NCI-H146 (cell line): ENCODE results near the gene ANKS6.

Experiments used
- DNase-seq: peaks from one replicate; lab custom pipeline; 2025; lab: John Stamatoyannopoulos, UW

The ANKS6 gene

DNA sequence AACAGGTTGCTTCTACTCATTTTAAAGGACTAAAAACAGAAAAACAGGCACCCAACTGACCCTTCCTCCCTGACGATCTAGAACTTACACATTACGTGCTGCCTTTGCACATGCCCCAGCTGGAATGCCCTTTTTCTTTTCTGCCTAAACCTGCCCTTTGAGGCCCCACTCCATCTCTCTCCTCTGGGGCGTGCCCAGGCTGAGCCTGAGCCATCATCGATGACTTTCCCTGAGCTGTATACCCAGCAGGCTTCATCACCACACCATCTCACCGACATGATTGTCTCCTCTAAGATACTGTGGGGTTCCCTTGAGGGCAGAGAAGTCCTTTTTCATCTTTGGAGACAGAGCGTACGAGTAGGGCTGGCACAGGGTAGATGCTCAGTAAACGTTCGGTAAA, 63.6 kb downstream of the ANKS6 start:
- no peak for DNase-seq

- DNase-seq = no peak
Observed at GRCh38 chr9:98732091-98732490, 64.3 kb downstream of the ANKS6 start.

DNA sequence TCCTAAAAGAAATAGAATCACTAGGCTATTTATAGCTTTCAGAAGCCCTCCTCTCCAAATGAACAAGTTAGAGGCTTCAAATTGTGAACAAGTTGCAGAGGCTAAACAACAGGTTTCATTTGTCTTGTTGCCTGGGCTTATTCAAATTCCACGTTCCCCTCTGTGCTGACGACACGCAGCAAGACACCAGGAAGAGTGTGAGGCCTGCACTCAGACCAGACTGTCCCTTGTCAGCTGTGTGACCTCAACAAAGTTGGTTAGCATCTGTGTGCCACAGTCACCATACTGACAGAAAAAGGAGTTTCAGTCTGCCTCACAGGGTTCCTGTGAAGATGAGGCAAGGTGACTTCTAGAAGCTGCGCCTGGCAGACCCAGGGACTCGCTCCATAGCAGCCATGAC, 65.5 kb downstream of the ANKS6 start:
- DNase-seq = no peak

GRCh38 chr9:98728500-98728899, 67.9 kb downstream of the ANKS6 start:
- DNase-seq = no peak

DNA sequence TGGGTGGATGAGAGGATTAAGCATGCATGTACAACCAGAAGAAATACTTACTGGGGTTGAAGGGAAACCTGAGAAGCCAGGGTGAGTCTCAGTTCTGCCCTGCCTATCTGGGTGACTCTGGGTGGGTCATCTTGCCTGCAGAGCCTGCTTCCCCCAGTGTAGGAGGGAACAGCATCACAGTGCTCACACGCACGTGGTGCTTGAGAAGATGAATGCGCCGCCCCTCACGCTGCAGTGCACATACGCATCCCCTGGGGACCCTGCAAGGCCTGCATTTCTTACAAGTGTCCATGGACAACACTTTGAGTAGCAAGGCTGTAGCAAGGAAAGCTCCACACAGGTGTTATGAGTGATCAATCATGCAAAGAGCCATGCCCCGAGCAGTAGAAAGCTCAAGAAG, 68.9 kb downstream of the ANKS6 start:
- DNase-seq = no peak

DNA sequence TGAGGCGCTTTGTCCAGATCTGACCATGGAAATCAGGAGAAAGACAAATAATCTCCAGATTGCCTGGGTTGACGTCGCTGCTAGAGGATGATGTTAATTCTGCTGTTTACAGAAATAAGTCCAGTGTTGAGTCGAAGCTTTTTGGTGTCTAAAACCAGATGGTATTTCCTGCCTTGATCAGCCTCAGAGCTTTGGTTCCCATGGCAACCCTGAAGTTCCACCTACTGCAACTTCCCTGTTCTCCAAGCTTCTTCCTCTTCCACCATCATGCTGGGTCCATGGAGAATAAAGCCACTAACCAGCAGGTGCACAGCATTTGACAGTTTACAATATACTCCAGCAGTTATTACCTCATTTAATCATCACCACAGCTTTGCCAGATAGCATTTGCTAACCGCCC, 69.6 kb downstream of the ANKS6 start:
- no peak for DNase-seq

GRCh38 chr9:98724810-98725530, 71.4 kb downstream of the ANKS6 start:
- no peak for DNase-seq

- no peak for DNase-seq
Observed at GRCh38 chr9:98721643-98722042, 74.7 kb downstream of the ANKS6 start.

GRCh38 chr9:98720402-98720801, 76.0 kb downstream of the ANKS6 start:
- no peak for DNase-seq

DNA sequence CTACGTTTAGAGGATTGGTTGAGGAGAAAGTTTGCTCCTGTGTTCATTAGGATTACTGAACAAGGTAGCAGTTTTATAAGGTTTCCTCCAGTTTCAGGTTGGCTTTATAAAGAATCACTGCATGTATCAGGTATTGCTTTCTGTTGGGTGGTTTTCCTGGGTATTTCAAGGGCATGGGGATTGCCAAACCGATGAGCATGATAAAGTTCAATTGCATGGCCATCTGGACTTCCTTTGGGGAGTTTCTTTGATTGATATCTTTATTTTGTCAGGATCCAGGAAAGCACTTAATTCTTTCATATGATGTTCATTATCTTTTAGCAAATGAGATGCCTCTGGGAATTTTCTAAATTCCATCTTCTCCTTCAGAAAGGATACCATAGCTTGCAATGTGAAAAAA, 77.3 kb downstream of the ANKS6 start:
- no peak for DNase-seq

- no peak for DNase-seq
Observed at GRCh38 chr9:98714833-98715232, 81.5 kb downstream of the ANKS6 start.

DNA sequence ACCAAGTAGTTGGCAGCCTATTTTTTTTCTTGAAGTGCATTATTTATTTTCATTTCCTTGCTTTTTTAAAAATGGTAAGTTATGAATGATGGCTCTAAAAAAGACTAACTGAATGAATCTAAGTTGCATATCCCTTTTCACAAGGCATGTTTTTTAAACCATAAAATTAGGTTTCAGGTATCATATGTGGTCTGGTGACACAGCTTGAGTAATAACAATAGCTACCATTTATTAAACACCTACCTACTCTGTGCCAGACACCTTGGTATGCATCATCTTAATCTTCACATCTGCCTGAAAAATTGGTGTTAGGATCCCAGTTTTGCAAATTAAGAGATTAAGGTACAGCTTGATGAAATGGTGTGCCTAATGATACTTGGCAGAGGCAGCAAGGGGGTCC, 83.4 kb downstream of the ANKS6 start:
- DNase-seq = no peak

GRCh38 chr9:98709968-98710965, 86.1 kb downstream of the ANKS6 start:
- no peak for DNase-seq

DNA sequence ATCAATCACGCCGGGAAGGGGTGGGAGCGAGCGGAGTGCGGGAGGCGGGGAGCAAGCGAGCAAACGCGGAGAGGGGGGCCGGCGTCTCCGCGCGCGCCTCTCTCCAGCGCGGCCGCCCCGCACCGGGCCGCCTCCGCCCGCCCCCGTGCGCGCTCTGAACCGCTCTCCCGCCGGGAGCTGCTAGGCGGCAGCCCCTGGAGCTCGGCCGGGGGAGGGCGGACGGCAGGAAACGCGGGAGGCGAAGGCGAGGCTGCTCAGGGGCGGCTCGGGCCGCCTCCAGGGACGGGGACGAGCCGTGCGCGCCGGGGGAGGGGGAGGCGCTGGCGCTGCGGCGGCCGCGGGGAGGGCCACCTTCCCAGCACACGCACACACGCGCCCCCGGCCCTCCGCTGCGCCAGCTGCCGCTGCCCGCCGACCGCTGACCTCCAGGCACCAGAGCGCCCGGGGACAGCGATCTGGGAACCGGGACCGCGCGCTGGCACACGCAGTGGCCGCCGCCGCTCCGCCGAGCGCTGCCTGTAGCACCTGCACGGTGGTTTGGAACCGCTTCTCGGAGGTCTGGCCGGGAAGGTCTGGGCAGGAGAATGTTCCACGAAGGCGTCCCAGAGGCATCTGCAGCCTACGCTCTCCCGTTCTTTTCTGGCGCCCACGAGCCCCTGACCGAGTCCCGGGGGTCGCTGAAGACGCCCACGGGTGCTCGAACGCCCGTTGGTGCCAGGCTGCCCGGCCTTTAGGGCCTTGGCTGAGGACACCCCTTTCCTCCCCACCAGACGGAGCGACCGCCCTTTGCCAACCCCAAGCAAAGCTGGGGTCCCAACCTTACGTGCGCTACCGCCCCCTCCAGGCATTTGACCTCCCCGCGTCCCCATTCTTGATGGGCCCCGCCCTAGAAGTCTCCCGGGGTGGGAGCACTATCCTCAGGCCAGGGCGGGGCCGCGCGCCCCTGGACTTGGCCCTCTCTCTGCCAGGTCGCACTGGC, 87.1 kb downstream of the ANKS6 start, which contains the start of gene GABBR2:
Gene GABBR2, minus strand, starts transcription at position 3 of the 979 bp plus-strand sequence. CDS start 198 bp downstream, outside the sequence.
- peak; percentile 55 for DNase-seq

DNA sequence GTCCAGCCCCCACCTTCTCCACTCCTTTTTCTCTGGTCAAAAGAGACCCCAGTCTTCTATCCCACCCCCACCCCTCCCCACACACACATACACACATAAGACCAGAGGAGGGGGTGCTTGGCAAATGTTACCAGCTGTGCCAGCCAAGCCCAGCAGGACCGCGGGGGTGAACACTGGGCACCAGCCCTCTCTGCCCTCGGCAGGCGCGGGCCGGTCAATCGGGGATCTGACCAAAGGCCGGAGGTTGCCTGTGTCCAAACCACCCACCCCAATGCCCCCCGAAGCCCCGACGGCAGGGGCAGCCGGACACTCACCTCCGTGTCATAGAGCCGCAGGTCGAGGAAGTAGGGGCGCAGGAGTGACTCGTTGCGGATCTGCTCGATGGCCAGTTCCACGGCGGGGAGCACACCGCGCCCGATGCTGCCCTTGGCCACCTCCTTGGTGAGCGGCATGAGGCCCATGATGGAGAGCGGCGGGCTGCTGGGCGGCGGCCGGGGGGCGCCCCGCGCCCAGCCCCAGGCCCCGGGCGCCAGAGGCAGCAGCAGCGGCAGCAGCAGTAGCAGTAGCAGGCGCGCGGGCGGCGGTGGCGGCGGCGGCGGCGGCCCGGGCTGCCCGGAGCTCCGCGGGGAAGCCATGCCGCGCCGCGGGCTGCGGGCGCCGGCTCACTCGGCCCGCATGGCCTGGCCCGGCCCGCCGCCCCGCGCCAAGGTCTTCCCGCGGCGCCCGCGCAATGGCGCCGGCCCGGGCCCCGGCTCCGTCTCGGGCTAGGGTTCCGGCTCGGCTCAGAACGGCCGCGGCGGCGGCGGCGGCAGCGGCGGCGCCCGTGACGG, 88.0 kb downstream of the ANKS6 start:
- DNase-seq = peak; percentile 41

DNA sequence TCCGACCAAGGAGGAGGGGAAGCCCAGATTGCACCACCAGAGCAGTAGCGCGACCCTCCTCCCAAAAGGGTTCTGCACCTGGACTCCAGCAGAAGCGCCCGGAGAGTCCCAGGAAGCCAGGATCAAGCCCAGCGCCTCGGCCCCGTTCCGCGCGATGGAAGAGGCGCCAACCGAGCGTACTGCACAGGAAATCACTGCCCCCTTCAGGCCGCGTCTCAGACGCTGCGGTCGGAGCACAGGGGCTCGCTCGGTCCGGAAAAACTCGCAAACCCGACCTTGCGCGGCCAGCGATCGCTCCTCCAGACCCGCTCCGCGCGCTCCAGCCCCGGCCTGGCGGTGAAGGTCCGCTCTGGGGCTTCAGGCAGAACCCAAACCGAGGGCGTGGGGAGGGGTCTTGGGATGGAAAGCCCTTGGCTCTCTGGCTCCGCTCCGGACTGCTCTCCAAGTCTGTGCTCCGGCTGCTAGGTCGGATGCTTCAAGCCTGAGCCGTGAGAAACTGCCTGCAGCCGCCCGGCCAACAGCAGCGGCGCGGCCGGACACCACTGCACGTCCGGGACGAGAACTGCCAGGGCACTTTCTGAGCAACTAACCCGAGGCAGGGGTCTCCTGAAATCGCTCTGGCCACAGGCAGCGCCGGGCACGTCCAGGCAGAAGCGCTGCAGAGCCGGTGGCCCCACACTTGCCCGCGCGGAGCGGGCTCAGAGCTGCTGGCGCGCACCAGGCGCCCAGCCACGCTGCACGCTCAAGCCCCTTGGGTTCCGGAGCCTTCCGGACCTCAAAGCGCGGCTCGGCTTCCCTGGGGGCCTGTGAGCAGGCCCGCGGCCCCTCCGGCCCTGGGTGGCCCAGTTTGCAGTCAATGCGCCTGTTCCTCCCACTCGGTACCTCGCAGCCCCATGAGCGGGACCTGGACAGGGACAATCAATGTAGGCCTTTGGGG, 88.9 kb downstream of the ANKS6 start:
- peak; percentile 77 for DNase-seq

DNA sequence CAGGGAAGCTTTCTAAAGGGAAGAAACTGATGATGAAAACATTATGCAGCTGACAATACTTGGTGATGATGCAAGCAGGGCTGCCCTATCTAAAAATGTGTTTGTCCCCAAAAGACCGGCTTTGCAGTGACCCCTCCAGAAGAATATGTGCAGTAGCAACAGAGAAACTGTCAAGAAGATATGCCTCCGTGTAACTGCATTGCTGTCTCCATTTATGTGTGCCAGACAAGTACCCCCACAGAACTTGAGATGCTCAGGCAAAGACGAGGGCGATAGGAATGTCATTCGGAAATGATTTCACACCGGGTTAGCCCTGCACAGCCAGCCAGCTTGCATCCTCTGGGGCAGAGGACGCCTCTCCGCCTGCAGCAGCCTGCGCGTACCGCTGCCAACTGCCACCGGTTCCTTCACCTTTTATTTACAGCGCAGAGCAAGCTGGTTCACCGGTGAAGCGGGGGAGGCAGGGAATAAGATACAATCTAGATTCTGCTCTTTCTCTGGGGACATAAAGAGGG, 89.6 kb downstream of the ANKS6 start:
- DNase-seq = peak; percentile 66

- DNase-seq = no peak
Observed at GRCh38 chr9:98702835-98703380, 93.4 kb downstream of the ANKS6 start.

DNA sequence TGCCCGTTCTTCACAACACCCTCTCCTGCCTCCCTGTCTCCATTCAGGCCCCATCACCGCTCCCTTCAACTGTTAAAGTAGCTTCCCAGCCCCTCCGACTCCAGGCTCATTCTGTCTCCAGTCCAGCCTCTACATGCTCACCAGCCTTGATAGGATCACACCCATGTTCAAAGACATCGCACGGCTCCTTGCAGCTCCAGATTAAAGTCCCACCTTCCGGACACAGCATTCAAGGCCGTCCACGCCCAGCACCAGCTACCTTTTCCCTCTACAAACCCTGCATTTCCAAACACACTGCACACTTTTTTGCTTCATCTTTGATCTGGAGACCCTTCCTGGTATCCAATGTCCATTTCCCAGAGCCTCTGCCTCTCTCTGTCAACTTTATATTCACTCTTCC, 94.0 kb downstream of the ANKS6 start:
- no peak for DNase-seq
